Central memory CD4-positive, alpha-beta T cell (primary cell): Measurements from ENCODE around the gene UXS1.

Experiments used
- DNase-seq: peaks from one replicate; pipeline ENCODE4 v3.0.0; 2022

UXS1 gene

GRCh38 chr2:106107509-106108131 is 86.5 kb downstream of the UXS1 start:
- peak; percentile 31 for DNase-seq

GRCh38 chr2:106106622-106107508 is 87.2 kb downstream of the UXS1 start:
- DNase-seq: no peak

- no peak for DNase-seq
Measured at GRCh38 chr2:106105151-106105922, 88.8 kb downstream of the UXS1 start.

- peak; percentile 63 for DNase-seq
Measured at GRCh38 chr2:106104332-106105062, 89.6 kb downstream of the UXS1 start.

GRCh38 chr2:106099691-106100090 is 94.4 kb downstream of the UXS1 start:
- DNase-seq: no peak

- no peak for DNase-seq
Measured at GRCh38 chr2:106098664-106099063, 95.4 kb downstream of the UXS1 start.

GRCh38 chr2:106098081-106098480 is 96.0 kb downstream of the UXS1 start:
- DNase-seq: no peak

GRCh38 chr2:106097038-106098000 is 96.8 kb downstream of the UXS1 start:
- DNase-seq: no peak

- DNase-seq: peak; percentile 65
Measured at GRCh38 chr2:106096299-106097037, 97.6 kb downstream of the UXS1 start.

GRCh38 chr2:106095478-106096298 is 98.4 kb downstream of the UXS1 start:
- peak; percentile 87 for DNase-seq

- peak; percentile 83 for DNase-seq
Measured at GRCh38 chr2:106094131-106094841, 99.8 kb downstream of the UXS1 start.

GRCh38 chr2:106090916-106091618 is 103.0 kb downstream of the UXS1 start:
- DNase-seq: no peak

- DNase-seq: no peak
Measured at GRCh38 chr2:106089611-106090010, 104.5 kb downstream of the UXS1 start.

- DNase-seq: peak; percentile 68
Measured at GRCh38 chr2:106085181-106085940, 108.7 kb downstream of the UXS1 start.

- DNase-seq: no peak
Measured at GRCh38 chr2:106080959-106081358, 113.1 kb downstream of the UXS1 start.

- no peak for DNase-seq
Measured at GRCh38 chr2:106078096-106078495, 116.0 kb downstream of the UXS1 start.

GRCh38 chr2:106076941-106077340 is 117.2 kb downstream of the UXS1 start:
- no peak for DNase-seq

- DNase-seq: no peak
Measured at GRCh38 chr2:106075048-106075447, 119.1 kb downstream of the UXS1 start.
